A549 (cell line): ENCODE measurements around the gene GPATCH1. TPM values are rescaled to one million over a fixed set of nuclear protein-coding genes. Genes with fewer than 3 reads are reported as not detected.

Experiments used
- BHLHE40 ChIP-seq: IDR thresholded peaks from 2 replicates; pipeline ENCODE4 v1.6.1; 2012; ENCODE audit warnings: low read depth, low read length, inconsistent platforms
- CBX2 ChIP-seq: fragments of 200-600 bp; sonication (generic); IDR thresholded peaks from 2 replicates; pipeline ENCODE4 v1.6.1; 2016; ENCODE audit warnings: low read depth, mild to moderate bottlenecking, borderline replicate concordance
- CBX8 ChIP-seq: fragments of 200-600 bp; sonication (generic); IDR thresholded peaks from 2 replicates; pipeline ENCODE4 v1.6.1; 2016
- CEBPB ChIP-seq, 2 experiments: fragments of >200 bp in 1 of 2; sonication (Bioruptor Twin) in 1 of 2; formaldehyde crosslinking in 1 of 2; IDR thresholded peaks; 2 replicates each; pipeline ENCODE4 v1.6.1; 2012 to 2016
- CHD2 ChIP-seq: fragments of 150-350 bp; IDR thresholded peaks from 2 replicates; pipeline ENCODE4 v1.6.1; 2014; ENCODE audit warnings: low read length; ENCODE audit not compliant: partially characterized antibody
- CHD4 ChIP-seq: fragments of 200-600 bp; sonication (generic); IDR thresholded peaks from 2 replicates; pipeline ENCODE4 v1.6.1; 2016; ENCODE audit warnings: antibody characterized with exemption, mild to moderate bottlenecking, borderline replicate concordance
- EHF ChIP-seq: fragments of 250-450 bp; sonication (Bioruptor Pico); IDR thresholded peaks from 2 replicates; pipeline ENCODE4 v1.5.0; 2020; ENCODE audit warnings: mild to moderate bottlenecking
- EHMT2 ChIP-seq: fragments of 200-600 bp; sonication (generic); IDR thresholded peaks from 2 replicates; pipeline ENCODE4 v1.6.1; 2016; ENCODE audit warnings: antibody characterized with exemption, low read depth, mild to moderate bottlenecking, moderate library complexity
- EP300 ChIP-seq, 2 experiments: fragments of >200 bp; sonication (Bioruptor Twin); formaldehyde crosslinking; IDR thresholded peaks; 2 replicates in 1 of 2; 3 replicates in 1 of 2; pipeline ENCODE4 v1.6.1; 2016 to 2017
- FOSB ChIP-seq: fragments of 250-450 bp; sonication (Bioruptor Pico); IDR thresholded peaks from 2 replicates; pipeline ENCODE4 v1.5.0; 2020; ENCODE audit warnings: mild to moderate bottlenecking, moderate library complexity
- FOSL2 ChIP-seq, 2 experiments: fragments of 450-650 bp in 1 of 2; fragments of >200 bp in 1 of 2; sonication (Bioruptor Twin) in 1 of 2; formaldehyde crosslinking; IDR thresholded peaks; 2 replicates each; pipeline versions ENCODE4 v1.5.0 to v1.6.1; 2016 to 2020; ENCODE audit warnings: mild to moderate bottlenecking in 1 of 2, moderate library complexity in 1 of 2
- FOXS1 ChIP-seq: fragments of 250-450 bp; sonication (Bioruptor Pico); IDR thresholded peaks from 2 replicates; pipeline ENCODE4 v1.5.0; 2020; ENCODE audit warnings: mild to moderate bottlenecking, moderate library complexity
- GATA3 ChIP-seq: IDR thresholded peaks from 2 replicates; pipeline ENCODE4 v1.6.1; 2012; ENCODE audit warnings: borderline replicate concordance
- HDAC2 ChIP-seq: fragments of 200-600 bp; sonication (generic); IDR thresholded peaks from 2 replicates; pipeline ENCODE4 v1.6.1; 2016
- HEYL ChIP-seq: fragments of 250-450 bp; sonication (Bioruptor Pico); IDR thresholded peaks from 2 replicates; pipeline ENCODE4 v1.8.0; 2021; ENCODE audit warnings: mild to moderate bottlenecking, moderate library complexity
- HOXB13 ChIP-seq: fragments of 250-450 bp; sonication (Bioruptor Pico); IDR thresholded peaks from 2 replicates; pipeline ENCODE4 v1.5.0; 2020; ENCODE audit warnings: low read depth, mild to moderate bottlenecking, moderate library complexity
- JUN ChIP-seq, 2 experiments: fragments of >200 bp; sonication (Bioruptor Twin); formaldehyde crosslinking; IDR thresholded peaks; 2 replicates in 1 of 2; 3 replicates in 1 of 2; pipeline ENCODE4 v1.6.1; 2016 to 2017
- JUNB ChIP-seq: fragments of >200 bp; sonication (Bioruptor Twin); formaldehyde crosslinking; IDR thresholded peaks from 2 replicates; pipeline ENCODE4 v1.6.1; 2016
- KDM1A ChIP-seq: fragments of 200-600 bp; sonication (generic); IDR thresholded peaks from 2 replicates; pipeline ENCODE4 v1.6.1; 2016; ENCODE audit warnings: low read depth, mild to moderate bottlenecking
- KDM5A ChIP-seq: fragments of 200-600 bp; sonication (generic); IDR thresholded peaks from 2 replicates; pipeline ENCODE4 v1.6.1; 2016; ENCODE audit warnings: antibody characterized with exemption, mild to moderate bottlenecking
- MAFK ChIP-seq: fragments of 450-650 bp; IDR thresholded peaks from 2 replicates; pipeline ENCODE4 v1.6.1; 2014; ENCODE audit not compliant: partially characterized antibody
- MAZ ChIP-seq: fragments of 150-350 bp; IDR thresholded peaks from 2 replicates; pipeline ENCODE4 v1.6.1; 2014; ENCODE audit warnings: antibody characterized with exemption, low read depth, low read length, borderline replicate concordance
- MYC ChIP-seq: IDR thresholded peaks from 2 replicates; pipeline ENCODE4 v1.6.1; 2012; ENCODE audit warnings: mild to moderate bottlenecking, inconsistent platforms, low read length, improper control_type of control experiment, borderline replicate concordance
- NFE2L2 ChIP-seq: fragments of 150-350 bp; conservative IDR thresholded peaks from 2 replicates; pipeline ENCODE4 v1.6.1; 2014; ENCODE audit warnings: low read length
- NPAS2 ChIP-seq: fragments of 250-450 bp; sonication (Bioruptor Pico); IDR thresholded peaks from 2 replicates; pipeline ENCODE4 v1.8.0; 2022; ENCODE audit warnings: mild to moderate bottlenecking, moderate library complexity, borderline replicate concordance
- RAD21 ChIP-seq, 2 experiments: fragments of >200 bp in 1 of 2; sonication (Bioruptor Twin) in 1 of 2; formaldehyde crosslinking in 1 of 2; IDR thresholded peaks in 1 of 2; conservative IDR thresholded peaks in 1 of 2; 2 replicates in 1 of 2; 3 replicates in 1 of 2; pipeline ENCODE4 v1.6.1; 2012 to 2018; ENCODE audit warnings: inconsistent platforms in 1 of 2
- RARB ChIP-seq: fragments of 250-450 bp; sonication (Bioruptor Pico); IDR thresholded peaks from 2 replicates; pipeline ENCODE4 v1.8.0; 2021; ENCODE audit warnings: mild to moderate bottlenecking, moderate library complexity
- RNF2 ChIP-seq: fragments of 200-600 bp; sonication (generic); IDR thresholded peaks from 2 replicates; pipeline ENCODE4 v1.6.1; 2016; ENCODE audit warnings: low read depth, mild to moderate bottlenecking, antibody characterized with exemption, moderate library complexity, borderline replicate concordance
- SMC3 ChIP-seq: fragments of >200 bp; sonication (Bioruptor Twin); formaldehyde crosslinking; IDR thresholded peaks from 3 replicates; pipeline ENCODE4 v1.6.1; 2018; ENCODE audit warnings: inconsistent platforms
- SREBF2 ChIP-seq: fragments of 450-650 bp; IDR thresholded peaks from 2 replicates; pipeline ENCODE4 v1.6.1; 2014; ENCODE audit warnings: mild to moderate bottlenecking, moderate library complexity
- TFCP2L1 ChIP-seq: fragments of 250-450 bp; sonication (Bioruptor Pico); IDR thresholded peaks from 2 replicates; pipeline ENCODE4 v1.5.0; 2021; ENCODE audit warnings: mild to moderate bottlenecking
- TP53 ChIP-seq: fragments of 250-450 bp; sonication (Bioruptor Pico); IDR thresholded peaks from 2 replicates; pipeline ENCODE4 v1.5.0; 2021; ENCODE audit warnings: mild to moderate bottlenecking, moderate library complexity
- ZC3H11A ChIP-seq: fragments of 450-650 bp; IDR thresholded peaks from 2 replicates; pipeline ENCODE4 v1.6.1; 2014; ENCODE audit warnings: antibody characterized with exemption, mild to moderate bottlenecking
- ZFP36 ChIP-seq: fragments of 450-650 bp; IDR thresholded peaks from 2 replicates; pipeline ENCODE4 v1.6.1; 2014; ENCODE audit warnings: borderline replicate concordance; ENCODE audit not compliant: partially characterized antibody
- ZSCAN20 ChIP-seq: fragments of 250-450 bp; sonication (Bioruptor Pico); IDR thresholded peaks from 2 replicates; pipeline ENCODE4 v1.8.0; 2022; ENCODE audit warnings: mild to moderate bottlenecking, moderate library complexity
- polyA plus RNA-seq, 4 experiments: library from polyadenylated mRNA; depleted of rRNA in 3 of 4; stranded (reverse); fragments of >200 nt; fragmentation: RNase III in 1 of 4; extraction: RNeasy Plus Mini Kit Qiagen cat#74134 plus additional on column Dnase treatment in 1 of 4; gene quantifications; 2 replicates in 3 of 4; 3 replicates in 1 of 4; pipeline ENCODE4 v1.2.3, GENCODE V29; 2011 to 2017
- TF ChIP-seq, protein P1 (sequence below): fragments of 250-450 bp; sonication (Bioruptor Pico); IDR thresholded peaks from 2 replicates; pipeline ENCODE4 v1.5.0; 2020; ENCODE audit warnings: low read depth, mild to moderate bottlenecking, moderate library complexity
- TF ChIP-seq, protein P2 (sequence below): IDR thresholded peaks from 2 replicates; pipeline ENCODE4 v1.6.1; 2012; ENCODE audit warnings: low read depth, borderline replicate concordance
- TF ChIP-seq, protein P3 (sequence below): fragments of 200-600 bp; sonication (generic); IDR thresholded peaks from 2 replicates; pipeline ENCODE4 v1.6.1; 2016; ENCODE audit warnings: antibody characterized with exemption, mild to moderate bottlenecking, moderate library complexity
- TF ChIP-seq, protein P4 (sequence below): fragments of >200 bp; sonication (Bioruptor Twin); formaldehyde crosslinking; IDR thresholded peaks from 3 replicates; pipeline ENCODE4 v1.5.1; 2016

The GPATCH1 gene
- polyA plus RNA-seq, 2 of the 4 experiments (the other 2 are of a cell fraction) = 12.1 to 24.2 TPM

DNA sequence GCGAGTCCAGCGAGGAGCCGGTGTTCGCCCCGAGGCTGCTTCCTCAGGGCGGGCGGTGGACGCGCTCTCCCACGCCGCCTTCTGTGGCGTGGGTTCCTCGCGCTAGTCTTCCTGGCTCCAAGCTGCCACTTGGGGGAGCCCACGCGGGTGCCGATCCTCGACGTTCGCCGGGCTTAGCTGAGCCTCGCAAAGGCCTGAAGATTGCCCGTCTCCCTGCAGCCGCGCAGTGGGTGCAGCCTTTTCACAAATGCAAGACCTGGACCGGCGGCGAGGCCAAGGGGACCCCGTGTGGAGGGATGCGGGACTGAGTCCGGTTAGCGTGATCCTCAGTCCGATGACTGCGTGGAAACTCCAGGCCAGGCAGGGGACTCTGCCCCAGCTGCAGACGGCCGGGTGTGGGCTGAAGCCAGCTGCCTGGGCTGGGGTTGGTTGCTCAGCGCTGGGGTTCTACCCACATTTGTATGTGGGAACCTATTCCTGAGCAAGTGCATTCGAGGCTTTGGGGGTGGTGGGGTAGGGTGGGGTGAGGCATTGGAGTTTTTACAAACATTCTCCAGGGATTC is 96.5 kb downstream of the GPATCH1 start (continued):
- TF ChIP-seq KDM1A = no peak
- no peak for TF ChIP-seq ZSCAN20
- 0 out of 2 replicates have a peak, but pooled peaks have one; percentile 4 for TF ChIP-seq GATA3
- no peak for TF ChIP-seq SREBF2
- TF ChIP-seq ZFP36 = no peak
- TF ChIP-seq, protein P1, sequence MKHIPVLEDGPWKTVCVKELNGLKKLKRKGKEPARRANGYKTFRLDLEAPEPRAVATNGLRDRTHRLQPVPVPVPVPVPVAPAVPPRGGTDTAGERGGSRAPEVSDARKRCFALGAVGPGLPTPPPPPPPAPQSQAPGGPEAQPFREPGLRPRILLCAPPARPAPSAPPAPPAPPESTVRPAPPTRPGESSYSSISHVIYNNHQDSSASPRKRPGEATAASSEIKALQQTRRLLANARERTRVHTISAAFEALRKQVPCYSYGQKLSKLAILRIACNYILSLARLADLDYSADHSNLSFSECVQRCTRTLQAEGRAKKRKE (CRISPR knock-in tag) = peak; percentile 58; the same call in 1 of the 2 replicates
- no peak for TF ChIP-seq FOSB (CRISPR knock-in tag)
- TF ChIP-seq HOXB13 (CRISPR knock-in tag) = no peak
- no peak for TF ChIP-seq MAFK
- TF ChIP-seq JUNB = no peak
- TF ChIP-seq, protein P2, sequence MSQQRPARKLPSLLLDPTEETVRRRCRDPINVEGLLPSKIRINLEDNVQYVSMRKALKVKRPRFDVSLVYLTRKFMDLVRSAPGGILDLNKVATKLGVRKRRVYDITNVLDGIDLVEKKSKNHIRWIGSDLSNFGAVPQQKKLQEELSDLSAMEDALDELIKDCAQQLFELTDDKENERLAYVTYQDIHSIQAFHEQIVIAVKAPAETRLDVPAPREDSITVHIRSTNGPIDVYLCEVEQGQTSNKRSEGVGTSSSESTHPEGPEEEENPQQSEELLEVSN = peak; percentile 82
- no peak for TF ChIP-seq NPAS2 (CRISPR knock-in tag)
- TF ChIP-seq EHMT2 = no peak
- TF ChIP-seq, protein P3, sequence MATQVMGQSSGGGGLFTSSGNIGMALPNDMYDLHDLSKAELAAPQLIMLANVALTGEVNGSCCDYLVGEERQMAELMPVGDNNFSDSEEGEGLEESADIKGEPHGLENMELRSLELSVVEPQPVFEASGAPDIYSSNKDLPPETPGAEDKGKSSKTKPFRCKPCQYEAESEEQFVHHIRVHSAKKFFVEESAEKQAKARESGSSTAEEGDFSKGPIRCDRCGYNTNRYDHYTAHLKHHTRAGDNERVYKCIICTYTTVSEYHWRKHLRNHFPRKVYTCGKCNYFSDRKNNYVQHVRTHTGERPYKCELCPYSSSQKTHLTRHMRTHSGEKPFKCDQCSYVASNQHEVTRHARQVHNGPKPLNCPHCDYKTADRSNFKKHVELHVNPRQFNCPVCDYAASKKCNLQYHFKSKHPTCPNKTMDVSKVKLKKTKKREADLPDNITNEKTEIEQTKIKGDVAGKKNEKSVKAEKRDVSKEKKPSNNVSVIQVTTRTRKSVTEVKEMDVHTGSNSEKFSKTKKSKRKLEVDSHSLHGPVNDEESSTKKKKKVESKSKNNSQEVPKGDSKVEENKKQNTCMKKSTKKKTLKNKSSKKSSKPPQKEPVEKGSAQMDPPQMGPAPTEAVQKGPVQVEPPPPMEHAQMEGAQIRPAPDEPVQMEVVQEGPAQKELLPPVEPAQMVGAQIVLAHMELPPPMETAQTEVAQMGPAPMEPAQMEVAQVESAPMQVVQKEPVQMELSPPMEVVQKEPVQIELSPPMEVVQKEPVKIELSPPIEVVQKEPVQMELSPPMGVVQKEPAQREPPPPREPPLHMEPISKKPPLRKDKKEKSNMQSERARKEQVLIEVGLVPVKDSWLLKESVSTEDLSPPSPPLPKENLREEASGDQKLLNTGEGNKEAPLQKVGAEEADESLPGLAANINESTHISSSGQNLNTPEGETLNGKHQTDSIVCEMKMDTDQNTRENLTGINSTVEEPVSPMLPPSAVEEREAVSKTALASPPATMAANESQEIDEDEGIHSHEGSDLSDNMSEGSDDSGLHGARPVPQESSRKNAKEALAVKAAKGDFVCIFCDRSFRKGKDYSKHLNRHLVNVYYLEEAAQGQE = no peak
- TF ChIP-seq CHD2 = no peak
- TF ChIP-seq TFCP2L1 (CRISPR knock-in tag) = peak; percentile 95
- no peak for TF ChIP-seq EP300 (IDR thresholded peaks at IDR 0.05)
- no peak for TF ChIP-seq KDM5A
- TF ChIP-seq CBX2 = no peak
- no peak for TF ChIP-seq FOSL2 (IDR thresholded peaks at IDR 0.05)
- TF ChIP-seq FOSL2 (CRISPR knock-in tag; IDR thresholded peaks at IDR 0.05) = no peak
- TF ChIP-seq CEBPB (IDR thresholded peaks at IDR 0.05) = no peak
- no peak for TF ChIP-seq JUN (IDR thresholded peaks at IDR 0.05)
- TF ChIP-seq NFE2L2 = no peak
- TF ChIP-seq HDAC2 = no peak; the same call in 1 of the 2 replicates
- TF ChIP-seq, protein P4, sequence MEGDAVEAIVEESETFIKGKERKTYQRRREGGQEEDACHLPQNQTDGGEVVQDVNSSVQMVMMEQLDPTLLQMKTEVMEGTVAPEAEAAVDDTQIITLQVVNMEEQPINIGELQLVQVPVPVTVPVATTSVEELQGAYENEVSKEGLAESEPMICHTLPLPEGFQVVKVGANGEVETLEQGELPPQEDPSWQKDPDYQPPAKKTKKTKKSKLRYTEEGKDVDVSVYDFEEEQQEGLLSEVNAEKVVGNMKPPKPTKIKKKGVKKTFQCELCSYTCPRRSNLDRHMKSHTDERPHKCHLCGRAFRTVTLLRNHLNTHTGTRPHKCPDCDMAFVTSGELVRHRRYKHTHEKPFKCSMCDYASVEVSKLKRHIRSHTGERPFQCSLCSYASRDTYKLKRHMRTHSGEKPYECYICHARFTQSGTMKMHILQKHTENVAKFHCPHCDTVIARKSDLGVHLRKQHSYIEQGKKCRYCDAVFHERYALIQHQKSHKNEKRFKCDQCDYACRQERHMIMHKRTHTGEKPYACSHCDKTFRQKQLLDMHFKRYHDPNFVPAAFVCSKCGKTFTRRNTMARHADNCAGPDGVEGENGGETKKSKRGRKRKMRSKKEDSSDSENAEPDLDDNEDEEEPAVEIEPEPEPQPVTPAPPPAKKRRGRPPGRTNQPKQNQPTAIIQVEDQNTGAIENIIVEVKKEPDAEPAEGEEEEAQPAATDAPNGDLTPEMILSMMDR = peak; percentile 40; the same call in 2 of the 3 replicates
- peak; percentile 29; the same call in 1 of the 3 replicates for TF ChIP-seq SMC3
- TF ChIP-seq TP53 (CRISPR knock-in tag) = peak; percentile 88
- no peak for TF ChIP-seq HEYL (CRISPR knock-in tag)
- no peak for TF ChIP-seq MAZ
- TF ChIP-seq MYC = no peak
- no peak for TF ChIP-seq FOXS1
- TF ChIP-seq EHF (CRISPR knock-in tag) = no peak
- peak in 1 of 2 experiments; percentile 34; a peak in 2 of 5 replicates for TF ChIP-seq RAD21 (conservative IDR thresholded peaks at IDR 0.05 in 1 of 2, IDR thresholded peaks at IDR 0.05 in 1 of 2)
- TF ChIP-seq RNF2 = no peak; the same call in 1 of the 2 replicates
- TF ChIP-seq BHLHE40 = no peak
- no peak for TF ChIP-seq CHD4
- 0 out of 2 replicates have a peak, but pooled peaks have one; percentile 24 for TF ChIP-seq RARB (CRISPR knock-in tag)
- TF ChIP-seq ZC3H11A = no peak
- TF ChIP-seq CBX8 = no peak
